HG03039 (cell line): ENCODE results near the gene MBP.

Source experiments
- ATAC-seq: cut with Tn5 transposase; IDR thresholded peaks from one replicate; pipeline ENCODE4 v1.9.1; 2021; ENCODE audit warnings: mild to moderate bottlenecking, moderate library complexity; ENCODE audit not compliant: unreplicated experiment

MBP gene

DNA sequence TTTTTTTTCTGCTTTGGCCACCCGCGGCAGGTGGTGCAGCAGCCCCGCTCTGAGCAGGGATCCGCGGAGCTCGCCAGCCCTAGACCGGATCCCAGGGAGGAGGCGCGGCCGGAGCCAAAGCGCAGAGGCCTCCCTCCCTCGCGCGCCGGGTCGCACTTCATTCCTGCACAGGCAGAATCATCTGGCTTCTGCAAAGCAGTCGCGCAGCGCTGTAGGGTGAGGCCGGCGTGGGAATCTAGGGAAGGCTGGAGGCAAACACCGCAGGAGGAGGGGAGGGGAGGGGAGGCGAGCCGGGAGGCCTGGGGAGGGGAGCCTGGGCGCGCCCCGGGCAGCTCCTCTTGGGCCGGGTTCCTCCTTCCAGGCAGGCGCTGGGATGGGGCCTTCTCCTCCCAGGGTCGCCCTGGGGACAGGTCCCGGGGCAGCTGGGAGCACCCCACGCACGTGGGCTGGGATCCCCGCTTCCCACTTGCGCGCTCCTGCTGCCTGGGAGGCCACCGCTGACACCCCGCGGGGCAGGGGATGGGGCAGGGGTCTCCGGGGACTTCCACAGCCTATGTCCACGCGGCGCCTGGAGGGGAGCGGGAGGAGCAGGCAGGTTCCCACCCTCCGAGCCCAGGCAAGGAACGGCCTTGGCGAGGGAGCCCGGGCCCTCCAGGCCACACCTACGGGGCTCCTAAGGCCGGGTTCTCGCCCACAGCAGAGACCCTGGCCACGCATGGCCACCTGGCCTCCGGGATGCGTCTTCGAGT is 45.0 kb downstream of the MBP start:
- ATAC-seq = no peak

DNA sequence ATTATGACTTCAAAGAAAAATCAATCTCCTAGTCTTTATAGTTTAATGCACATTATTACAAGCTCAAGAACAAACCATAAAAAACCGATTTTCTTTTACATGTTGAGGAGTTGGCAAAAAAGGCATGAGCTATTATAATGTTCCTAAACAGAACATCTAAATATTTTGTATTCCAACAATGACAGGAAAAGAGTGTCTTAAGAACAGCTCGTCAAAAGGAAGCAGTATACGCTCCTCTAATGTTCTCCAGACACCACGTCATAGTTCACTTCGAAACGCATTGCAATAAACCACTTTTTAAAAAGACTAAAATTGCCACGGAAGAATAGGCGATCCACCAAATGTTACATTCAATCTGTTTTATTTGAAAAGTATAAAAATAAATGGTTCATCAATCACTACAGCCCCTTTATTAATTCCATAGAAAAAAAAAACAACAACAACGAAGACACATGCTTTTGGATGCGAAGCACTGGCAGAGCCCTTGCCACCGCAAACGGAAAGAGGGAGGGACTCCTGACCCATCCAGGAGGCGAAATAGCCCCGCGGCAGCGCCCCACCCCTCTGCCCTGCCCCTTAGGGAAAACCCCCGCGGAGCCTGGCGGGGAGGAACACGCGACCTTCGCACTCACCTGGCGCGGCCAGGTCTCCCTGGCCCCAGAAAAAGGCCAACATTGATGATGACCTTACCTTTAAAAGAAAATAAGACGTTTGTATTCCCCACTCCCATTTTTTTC is 45.8 kb downstream of the MBP start:
- ATAC-seq = no peak

DNA sequence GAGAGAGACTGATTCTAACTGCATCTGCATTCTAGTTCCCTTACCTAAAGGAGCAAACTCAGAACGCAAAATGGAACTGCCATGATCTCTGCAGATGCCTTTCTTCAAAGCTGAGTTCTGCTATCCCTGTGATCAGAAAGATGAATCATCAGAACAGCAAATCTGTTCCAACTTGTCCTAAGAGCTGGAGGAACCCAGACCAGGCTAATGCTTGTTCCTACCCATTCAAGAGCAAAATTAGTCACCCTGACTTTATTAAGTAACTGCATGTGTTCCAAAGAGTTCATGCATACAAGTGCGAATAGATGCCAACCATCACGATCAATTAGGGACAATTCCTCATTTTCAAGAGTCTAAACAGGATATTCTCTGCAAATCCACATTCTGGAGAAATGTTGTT is 46.5 kb downstream of the MBP start:
- ATAC-seq = no peak

DNA sequence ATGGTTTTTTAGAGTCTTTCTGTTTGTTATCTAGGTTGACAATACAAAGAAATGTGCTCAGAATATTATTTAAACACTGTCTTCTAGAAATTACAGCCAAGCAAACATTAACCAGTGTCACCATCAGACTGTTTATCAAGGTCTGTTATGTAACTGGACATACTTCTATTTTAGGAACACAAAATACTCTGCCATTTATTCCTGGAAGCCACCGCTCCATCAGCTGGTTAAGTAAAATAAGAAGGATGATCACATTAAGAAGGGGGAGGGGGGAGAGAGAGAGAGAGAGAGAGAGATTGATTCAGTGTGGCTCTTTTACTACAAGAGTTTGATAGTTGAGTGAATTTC is 47.9 kb downstream of the MBP start:
- no peak for ATAC-seq

DNA sequence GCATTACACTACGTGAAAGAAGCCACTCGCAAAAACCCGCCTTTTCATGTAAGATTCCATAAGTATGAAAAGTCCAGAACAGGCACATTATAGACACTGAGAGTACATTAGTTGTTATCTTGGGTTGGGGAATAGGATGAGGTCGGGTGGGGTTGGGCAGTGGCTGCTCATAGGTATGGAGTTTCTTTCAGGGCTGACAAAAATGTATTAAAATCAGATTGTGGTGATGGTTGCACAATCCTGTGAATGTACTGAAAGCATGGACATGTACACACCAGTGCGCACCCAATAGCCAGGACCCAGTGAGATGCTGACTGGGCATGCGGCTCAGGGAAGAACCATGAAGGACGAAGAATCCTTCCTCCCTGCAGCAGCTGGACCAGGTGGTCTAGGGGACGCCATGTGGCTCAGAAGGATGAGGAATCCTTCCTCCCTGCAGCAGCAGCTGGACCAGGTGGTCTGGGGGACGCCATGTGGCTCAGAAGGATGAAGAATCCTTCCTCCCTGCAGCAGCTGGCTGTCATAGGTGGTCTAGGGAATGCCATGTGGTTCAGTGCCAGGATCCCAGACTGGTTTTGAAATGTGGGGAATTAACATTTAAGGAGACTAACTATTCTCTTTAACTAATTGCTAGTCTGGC is 50.1 kb downstream of the MBP start:
- ATAC-seq = no peak

DNA sequence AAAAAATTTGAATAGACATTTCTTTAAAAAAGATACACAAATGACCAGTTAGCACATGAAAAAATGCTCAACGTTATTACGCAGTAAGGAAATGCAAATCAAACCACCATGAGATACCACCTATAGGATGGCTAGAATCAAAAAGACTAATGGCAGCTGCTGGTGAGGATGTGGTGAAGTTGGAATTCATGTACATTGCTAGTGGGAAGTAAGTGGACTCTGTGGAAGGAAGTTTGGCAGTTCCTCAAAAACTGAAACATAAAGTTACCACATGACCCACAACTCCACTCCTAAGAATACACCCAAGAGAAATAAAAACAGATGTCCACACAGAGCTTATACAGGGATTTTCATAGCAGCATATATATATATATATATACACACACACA is 51.2 kb downstream of the MBP start:
- ATAC-seq = no peak

DNA sequence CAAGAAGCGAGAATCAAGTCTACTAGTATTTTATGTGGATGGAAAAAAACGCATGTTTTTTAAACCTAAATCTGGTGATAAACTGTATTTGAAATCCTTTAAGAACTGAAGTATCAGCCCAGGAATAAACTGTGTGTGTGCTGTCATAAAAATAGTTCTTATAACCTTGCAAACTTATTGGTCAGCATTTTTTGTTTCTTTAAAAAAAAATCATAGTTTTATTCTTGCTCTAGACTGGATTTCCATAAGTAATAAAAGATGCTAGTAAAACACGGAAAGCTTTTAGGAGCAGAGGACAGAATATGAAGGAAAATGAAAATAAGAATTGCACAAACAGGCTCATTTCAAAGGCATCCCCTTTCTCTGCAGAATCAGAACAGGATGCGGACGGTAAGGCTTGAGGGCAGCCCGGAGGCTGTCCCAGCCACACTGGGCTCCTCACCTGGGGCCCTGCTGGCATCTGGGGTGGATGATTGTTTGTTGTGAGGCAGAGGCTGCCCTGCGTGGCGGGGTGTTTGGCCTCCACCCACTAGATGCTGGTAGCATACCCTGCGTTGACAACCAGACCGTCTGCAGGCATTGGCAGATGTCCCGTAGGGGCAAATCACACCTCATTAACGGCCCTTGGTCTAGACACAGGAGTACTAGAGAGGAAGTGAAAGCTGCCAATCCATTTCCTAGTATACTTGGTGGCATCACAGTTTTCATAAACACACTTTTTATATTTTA is 52.5 kb downstream of the MBP start:
- ATAC-seq = peak; percentile 66

DNA sequence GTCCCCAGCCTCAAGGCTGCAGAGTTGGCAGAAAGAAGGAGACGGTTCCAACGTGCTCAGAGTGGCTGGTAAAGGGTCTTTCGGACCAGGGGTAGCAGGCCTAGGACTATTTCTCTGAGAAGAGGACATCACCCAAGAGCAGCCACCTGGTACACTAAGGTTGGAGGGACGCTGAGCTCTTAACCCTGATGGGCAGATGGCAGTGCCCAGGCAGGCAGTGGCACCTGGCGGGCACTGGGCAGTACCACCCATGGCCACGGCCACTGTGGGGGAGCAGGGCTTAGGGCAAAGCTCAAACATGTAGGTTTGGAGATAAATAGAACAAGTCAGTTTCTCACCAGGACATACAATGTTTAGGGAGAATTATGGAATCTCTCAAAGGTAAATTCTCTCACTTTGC is 53.5 kb downstream of the MBP start:
- no peak for ATAC-seq

DNA sequence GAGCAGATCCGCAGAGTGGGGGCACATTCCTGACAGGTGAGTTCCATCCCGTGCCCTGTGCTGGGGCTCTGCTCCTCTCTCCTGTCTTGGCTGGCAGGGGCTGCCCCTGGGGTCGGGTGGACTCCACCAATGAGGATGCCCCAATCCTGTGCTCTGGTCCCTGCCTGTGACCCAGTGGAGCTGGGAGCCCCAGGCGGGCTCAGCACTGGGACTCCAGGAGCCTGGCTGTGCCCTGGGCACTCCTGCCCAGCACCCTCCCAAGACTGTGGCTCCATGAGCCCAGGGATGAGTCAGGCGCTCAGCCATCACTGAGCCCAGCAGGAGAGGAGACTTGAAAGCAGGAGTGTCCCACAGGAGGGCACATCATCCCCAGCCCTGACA is 53.9 kb downstream of the MBP start:
- ATAC-seq = no peak

DNA sequence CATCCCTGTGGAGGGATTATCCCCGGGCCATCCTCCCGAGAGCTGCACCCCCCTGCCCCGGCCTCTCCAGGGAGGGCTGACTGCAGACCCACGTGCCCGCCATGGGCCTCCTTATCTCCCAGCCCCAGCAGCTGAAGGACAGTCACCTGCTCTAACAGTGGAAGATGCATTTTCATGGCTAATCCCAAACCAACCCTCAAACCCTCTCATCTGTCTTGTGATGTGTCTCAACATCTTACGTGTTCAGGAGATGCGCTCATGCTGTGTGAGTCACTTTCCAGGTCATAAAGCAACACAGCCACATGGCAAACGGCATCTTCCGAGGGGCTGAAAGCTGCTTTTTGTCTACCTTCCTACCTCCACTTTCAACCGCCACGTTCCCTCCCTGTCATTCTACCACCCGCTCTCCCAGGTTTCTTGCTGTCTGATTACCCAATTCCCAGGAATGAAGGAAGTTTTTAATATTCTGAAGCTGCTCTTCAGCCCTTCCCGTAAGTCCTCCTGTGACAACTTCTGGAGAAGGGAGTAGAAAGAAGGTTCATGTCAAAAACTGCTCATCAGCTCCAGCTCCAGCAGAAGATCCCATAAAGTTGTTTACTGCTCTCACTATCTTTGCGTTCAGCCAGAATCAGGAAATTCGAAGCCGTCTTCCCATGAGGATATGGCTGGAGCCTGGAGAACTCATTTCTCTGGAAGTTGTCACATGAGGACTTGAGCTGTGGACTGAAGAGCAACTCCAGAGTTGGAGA is 54.5 kb downstream of the MBP start:
- no peak for ATAC-seq

DNA sequence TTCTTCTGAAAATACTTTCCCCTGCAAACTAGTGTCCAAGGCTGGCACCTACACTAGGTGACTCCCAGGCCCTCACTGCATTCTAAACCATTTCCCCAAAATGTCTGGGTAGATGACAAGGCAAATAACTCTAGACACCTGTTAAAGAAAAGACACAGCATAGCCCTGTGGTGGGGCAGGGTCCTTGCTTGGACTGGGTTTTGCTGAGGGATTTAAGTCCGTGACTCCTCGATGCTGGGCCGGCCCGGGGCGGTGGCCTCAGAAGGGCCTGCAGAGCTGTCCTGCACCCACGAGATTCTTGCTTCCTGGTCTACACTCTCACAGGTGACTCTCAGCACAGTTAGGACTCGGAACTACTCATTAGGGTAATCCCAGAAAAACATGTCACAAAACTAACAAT is 55.2 kb downstream of the MBP start:
- ATAC-seq = no peak

DNA sequence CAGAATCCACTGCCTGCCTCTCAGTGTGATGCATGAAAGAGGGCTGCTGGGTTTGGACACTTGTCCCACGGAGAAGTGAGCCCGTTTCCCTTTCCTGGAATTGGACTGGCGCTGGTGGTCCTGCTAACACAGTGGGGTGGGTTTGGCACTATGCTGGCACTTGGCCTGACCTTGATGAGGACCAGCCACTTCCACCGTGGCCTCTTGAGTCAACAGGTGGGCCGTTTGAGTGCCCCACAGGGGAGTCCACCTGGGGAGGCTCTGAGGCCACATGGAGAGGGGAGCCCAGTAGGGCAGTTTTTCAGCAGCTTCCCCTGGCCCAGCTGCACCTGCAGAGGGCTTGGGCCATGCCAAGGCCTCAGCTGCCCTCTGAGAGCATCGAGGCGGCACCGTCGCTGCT is 56.5 kb downstream of the MBP start:
- no peak for ATAC-seq

DNA sequence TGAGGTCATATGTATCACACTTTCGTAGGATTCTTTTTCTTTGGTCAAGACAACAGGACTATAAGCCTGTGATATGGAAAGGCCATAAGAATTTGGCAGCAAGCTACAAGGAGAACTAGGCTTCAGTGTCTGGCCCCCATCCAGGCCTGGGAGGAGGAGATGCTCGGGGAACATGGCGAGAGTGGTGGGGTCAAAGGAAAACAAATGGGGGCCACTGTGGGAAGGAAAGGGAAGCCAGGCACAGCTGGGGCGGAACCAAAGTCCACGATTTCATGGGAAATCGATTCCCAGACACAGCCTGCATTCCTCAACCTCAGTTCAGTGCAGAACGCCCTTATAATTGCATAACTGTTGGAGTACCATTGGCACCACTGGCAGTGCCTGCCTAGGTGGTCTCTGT is 58.2 kb downstream of the MBP start:
- ATAC-seq = no peak

DNA sequence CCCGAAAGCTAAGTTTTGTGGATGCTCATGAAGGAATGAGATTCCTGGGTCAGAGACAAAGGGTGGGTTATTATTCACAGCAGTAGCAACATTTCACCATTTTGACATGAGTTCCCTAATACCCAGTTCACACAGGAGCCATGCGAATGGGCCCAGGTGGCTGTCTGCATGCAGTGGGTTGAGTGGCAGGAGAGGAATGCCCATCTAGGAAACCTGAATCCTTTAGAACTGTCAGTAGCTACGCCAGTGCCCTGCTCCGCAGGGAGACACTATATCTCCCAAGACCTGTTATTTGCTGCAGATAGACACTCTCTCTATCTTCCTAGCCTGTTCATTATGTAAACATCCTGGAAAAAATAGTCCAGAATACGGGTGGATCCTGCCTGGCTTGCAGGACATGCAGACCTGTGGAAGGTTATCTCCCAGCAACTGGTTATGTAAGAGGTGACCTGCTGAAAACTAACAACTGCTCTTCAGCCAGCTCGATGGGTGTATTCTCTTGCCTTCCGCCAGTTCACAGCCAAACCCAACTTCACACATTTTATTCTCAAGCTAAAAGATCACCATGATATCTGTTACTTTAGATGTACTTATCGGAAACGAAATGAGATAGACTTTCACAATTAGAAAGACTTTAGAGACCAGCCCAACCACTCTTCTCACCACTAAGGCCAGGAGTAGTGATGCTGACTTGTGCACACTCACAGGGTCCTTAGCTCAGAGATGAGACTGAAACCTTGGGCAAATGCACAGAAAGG is 59.1 kb downstream of the MBP start:
- no peak for ATAC-seq

DNA sequence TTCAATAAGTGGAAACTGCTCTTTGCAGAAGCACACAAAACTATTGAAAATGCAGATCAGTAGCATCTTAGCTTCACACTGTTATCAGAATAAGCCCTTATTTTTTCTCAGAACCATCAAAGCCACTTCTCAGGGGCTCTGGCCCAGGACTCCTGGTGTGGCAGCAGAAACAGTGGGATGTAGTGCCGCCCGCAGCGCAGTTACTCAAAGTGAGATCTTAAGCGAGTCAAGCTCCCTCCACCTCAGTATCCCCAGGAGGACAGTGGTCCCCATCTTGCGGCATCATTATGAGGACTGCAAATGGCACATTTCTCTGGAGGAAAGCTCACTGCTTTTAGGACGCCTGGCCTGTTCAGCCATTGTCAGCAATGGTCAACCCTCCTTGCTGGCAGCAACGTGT is 60.0 kb downstream of the MBP start:
- no peak for ATAC-seq

DNA sequence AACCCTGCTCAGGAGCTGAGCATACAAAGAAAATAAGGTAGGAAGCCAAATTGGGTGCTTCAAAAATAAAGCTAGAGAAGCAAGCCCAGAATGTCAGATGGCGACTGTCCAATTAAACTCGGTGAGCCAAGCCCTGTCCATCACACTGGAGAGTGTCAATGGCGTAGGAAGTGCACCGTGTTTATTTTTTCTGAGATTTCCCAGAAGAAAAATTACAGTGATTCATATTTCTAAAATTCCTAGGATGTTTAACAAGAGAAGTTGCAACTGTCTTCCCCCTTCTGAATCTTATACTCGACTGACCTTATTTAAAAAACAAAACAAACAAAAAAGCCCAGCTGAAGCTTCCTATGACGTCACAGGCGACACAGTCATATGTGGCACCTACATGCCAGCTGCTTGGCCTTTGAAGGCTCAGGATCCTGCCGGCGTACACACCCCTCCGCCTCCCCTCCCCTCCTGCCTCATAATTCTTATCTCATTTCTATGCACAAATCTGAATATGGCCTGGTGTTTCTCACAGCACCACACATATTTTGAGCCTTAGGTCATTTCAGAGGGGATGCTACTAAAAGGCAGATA is 60.8 kb downstream of the MBP start:
- no peak for ATAC-seq

DNA sequence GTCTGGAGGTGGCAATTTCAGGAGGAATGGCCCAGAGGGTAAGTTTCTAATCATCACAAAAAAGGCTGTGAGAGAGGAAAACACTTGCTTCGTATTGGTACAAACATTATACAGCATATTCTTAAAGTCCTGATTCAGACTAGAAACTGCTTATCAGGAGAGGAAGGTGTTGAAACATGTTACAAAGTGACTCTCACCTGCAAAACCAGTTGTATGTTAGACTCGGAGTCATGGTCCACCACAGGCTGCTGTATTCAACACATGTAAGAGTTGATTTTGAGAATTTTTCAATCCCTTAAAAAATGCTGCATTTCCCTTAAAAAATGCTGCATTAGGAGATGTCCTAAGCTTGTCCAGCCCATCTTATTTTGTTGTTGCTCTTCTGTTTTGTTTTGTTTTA is 61.5 kb downstream of the MBP start:
- ATAC-seq = no peak

DNA sequence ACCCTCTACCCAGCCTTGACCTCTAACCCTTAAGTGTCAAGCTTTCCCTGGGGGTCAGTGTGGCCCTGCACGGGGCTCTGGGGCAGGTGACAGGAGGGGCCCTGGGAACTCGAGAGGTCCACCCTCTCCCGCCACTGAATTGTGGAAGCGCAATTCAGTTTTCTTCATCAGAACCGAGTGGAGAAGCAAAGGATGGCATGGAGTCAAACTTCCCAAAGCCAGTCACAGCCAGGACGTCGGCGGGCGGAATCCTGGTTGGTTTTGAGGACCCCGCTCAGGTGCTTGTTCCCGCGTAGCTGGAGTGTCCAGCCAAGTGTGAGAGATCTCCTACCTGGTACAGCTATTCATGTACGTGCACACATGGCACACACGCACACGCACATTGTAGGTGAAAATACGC is 62.0 kb downstream of the MBP start:
- no peak for ATAC-seq

DNA sequence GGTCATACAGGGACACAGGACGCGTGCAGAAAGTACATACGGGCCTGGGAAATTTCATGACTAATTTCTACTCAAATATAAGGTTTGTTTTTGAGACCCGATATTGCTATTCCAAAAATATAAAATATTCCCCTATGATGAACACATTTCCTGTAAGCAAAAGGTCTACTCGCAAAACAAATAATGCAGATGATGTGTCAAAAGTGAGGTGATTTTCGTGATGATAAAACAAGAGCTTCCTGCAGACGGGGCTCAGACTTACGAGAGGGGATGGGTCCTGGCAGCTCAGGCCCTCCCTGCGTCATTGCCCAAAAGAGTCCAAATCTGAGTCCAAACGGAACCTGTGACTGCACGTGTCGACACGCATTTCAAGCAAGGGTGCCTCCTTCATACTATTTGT is 62.7 kb downstream of the MBP start:
- ATAC-seq = no peak

DNA sequence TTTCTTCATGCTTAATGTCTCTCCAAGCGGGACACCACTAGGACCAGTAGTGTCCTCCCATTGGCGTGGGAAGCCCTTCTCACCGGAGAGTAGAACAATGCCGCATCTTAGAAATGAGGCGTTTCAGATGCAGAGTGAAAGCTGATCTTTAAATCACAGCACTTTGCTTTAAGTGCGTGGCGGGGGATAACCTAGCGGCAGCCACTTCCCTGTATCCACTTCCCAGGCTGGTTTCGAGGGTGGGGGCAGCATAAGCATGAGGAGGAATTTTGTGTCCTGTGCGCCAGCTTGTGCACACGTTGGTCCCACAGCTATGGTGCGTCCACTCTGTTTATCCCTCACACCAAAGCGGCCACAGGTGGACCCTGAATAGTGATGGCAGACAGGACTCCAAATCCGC is 63.1 kb downstream of the MBP start:
- no peak for ATAC-seq
